DOHH2 (cell line): ENCODE data around the gene RASA3.

Source experiments
- EZH2phosphoT487 ChIP-seq: fragments of 200-600 bp; sonication (generic); IDR thresholded peaks from 2 replicates; pipeline ENCODE4 v1.6.1; 2017; ENCODE audit warnings: borderline replicate concordance, mild to moderate bottlenecking, antibody characterized with exemption, low read length, moderate library complexity, mixed read lengths
- TF ChIP-seq, protein P1 (sequence below): fragments of 200-600 bp; sonication (generic); IDR thresholded peaks from one replicate; pipeline ENCODE4 v1.5.1; 2014; ENCODE audit warnings: antibody characterized with exemption, mild to moderate bottlenecking, low read depth, low read length; ENCODE audit not compliant: poor library complexity, severe bottlenecking

GRCh38 chr13:114043421-114044053 lies 88.9 kb downstream of the RASA3 start:
- no peak for TF ChIP-seq EZH2phosphoT487
- TF ChIP-seq, protein P1, sequence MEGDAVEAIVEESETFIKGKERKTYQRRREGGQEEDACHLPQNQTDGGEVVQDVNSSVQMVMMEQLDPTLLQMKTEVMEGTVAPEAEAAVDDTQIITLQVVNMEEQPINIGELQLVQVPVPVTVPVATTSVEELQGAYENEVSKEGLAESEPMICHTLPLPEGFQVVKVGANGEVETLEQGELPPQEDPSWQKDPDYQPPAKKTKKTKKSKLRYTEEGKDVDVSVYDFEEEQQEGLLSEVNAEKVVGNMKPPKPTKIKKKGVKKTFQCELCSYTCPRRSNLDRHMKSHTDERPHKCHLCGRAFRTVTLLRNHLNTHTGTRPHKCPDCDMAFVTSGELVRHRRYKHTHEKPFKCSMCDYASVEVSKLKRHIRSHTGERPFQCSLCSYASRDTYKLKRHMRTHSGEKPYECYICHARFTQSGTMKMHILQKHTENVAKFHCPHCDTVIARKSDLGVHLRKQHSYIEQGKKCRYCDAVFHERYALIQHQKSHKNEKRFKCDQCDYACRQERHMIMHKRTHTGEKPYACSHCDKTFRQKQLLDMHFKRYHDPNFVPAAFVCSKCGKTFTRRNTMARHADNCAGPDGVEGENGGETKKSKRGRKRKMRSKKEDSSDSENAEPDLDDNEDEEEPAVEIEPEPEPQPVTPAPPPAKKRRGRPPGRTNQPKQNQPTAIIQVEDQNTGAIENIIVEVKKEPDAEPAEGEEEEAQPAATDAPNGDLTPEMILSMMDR = no peak
